HepG2 (cell line): ENCODE data around the gene RARA. TPM values are rescaled to one million over a fixed set of nuclear protein-coding genes. Genes with fewer than 3 reads are reported as not detected.
A peak's percentile ranks its signal among the peaks of the same experiment; 100 is the strongest.

ENCODE experiments used
- ATAC-seq: fragments of 200-7000 bp; cut with Tn5 transposase; 3 replicates; pipeline ENCODE4 v1.9.1; 2020; ENCODE audit warnings: mild to moderate bottlenecking, moderate library complexity
- BruUV-seq: library from RNA; stranded (reverse); fragments of 400-500 nt; replicated peaks from 2 replicates; lab custom pipeline; 2021; lab: Mats Ljungman, UMichigan
- CTCF ChIA-PET: fragments of 300-600 bp; formaldehyde crosslinking; extraction: SDS; loops from one replicate; lab custom pipeline; 2021; ENCODE audit warnings: low total read pairs, inconsistent platforms, low intra/inter-chr PET ratio; lab: Yijun Ruan, JAX
- POLR2A ChIA-PET: fragments of 350-600 bp; sonication (Branson Sonifier 250); formaldehyde crosslinking; loops from one replicate; lab custom pipeline; 2020; ENCODE audit warnings: antibody characterized with exemption, inconsistent platforms; lab: Yijun Ruan, JAX
- DNase-seq: peaks from one replicate; pipeline ENCODE4 v3.0.0-alpha.2; 2015; ENCODE audit warnings: low spot score
- FAIRE-seq: peaks from 3 replicates; lab custom pipeline; 2011; peaks lifted over from hg19 to GRCh38; lab: Jason Lieb, UNC
- H2AFZ ChIP-seq: one replicate; pipeline ENCODE4 v1.6.1; 2011; ENCODE audit warnings: low read length, inconsistent platforms
- H3K27ac ChIP-seq: fragments of 300-600 bp; 3 replicates; pipeline ENCODE4 v1.8.0; 2011; ENCODE audit warnings: mixed run types, mild to moderate bottlenecking, mixed read lengths, low read length, inconsistent platforms; ENCODE audit not compliant: insufficient read depth; ENCODE audit errors: extremely low read length
- H3K27me3 ChIP-seq, 2 experiments: fragments of 200-600 bp in 1 of 2; 2 replicates in 1 of 2; 3 replicates in 1 of 2; pipeline versions ENCODE4 v1.6.0 to v1.8.0; 2011; ENCODE audit warnings: low read length in 2 of 2, mild to moderate bottlenecking in 2 of 2, moderate library complexity in 2 of 2, inconsistent platforms in 1 of 2; ENCODE audit not compliant: insufficient read depth in 2 of 2, control insufficient read depth in 1 of 2
- H3K36me3 ChIP-seq, 2 experiments: fragments of 200-600 bp in 1 of 2; replicated peaks in 1 of 2; 2 replicates in 1 of 2; 3 replicates in 1 of 2; pipeline versions ENCODE4 v1.5.1 to v1.8.0; 2011; ENCODE audit warnings: low read length in 2 of 2, inconsistent platforms in 1 of 2; ENCODE audit not compliant: insufficient read depth in 2 of 2, control insufficient read depth in 1 of 2
- H3K4me1 ChIP-seq: 2 replicates; pipeline ENCODE4 v1.5.1; 2012; ENCODE audit warnings: low read length, inconsistent platforms; ENCODE audit not compliant: insufficient read depth
- H3K4me2 ChIP-seq: 2 replicates; pipeline ENCODE4 v1.6.0; 2011; ENCODE audit warnings: low read depth, low read length, inconsistent platforms
- H3K4me3 ChIP-seq, 3 experiments: fragments of 200-600 bp in 1 of 3; sonication (generic), shearing (Covaris generic) in 1 of 3; replicated peaks in 1 of 3; 2 replicates each; pipeline ENCODE4 v1.5.1; 2011 to 2016; ENCODE audit warnings: low read length in 3 of 3, inconsistent platforms in 2 of 3, low read depth in 2 of 3, mild to moderate bottlenecking in 2 of 3, control low read depth in 1 of 3, mixed read lengths in 1 of 3; ENCODE audit not compliant: insufficient read depth in 1 of 3
- H3K79me2 ChIP-seq: one replicate; pipeline ENCODE4 v1.6.1; 2011; ENCODE audit warnings: low read length, inconsistent platforms; ENCODE audit not compliant: insufficient read depth
- H3K9ac ChIP-seq: 2 replicates; pipeline ENCODE4 v1.6.0; 2011; ENCODE audit warnings: mild to moderate bottlenecking, low read depth, low read length, inconsistent platforms; ENCODE audit not compliant: insufficient read depth
- H3K9me3 ChIP-seq: 2 replicates; pipeline ENCODE4 v1.5.1; 2012; ENCODE audit warnings: mild to moderate bottlenecking, low read length
- H4K20me1 ChIP-seq: 2 replicates; pipeline ENCODE4 v1.6.0; 2011; ENCODE audit warnings: inconsistent platforms, mild to moderate bottlenecking, low read length, moderate library complexity; ENCODE audit not compliant: insufficient read depth
- AGO2 ChIP-seq: fragments of 200-400 bp; formaldehyde crosslinking; optimal IDR thresholded peaks from 2 replicates; pipeline ENCODE3; 2017; ENCODE audit warnings: mild to moderate bottlenecking, low read depth, low read length, moderate library complexity
- CERS6 ChIP-seq: sonication (generic); formaldehyde crosslinking; IDR thresholded peaks from 2 replicates; pipeline ENCODE4 v1.5.0; 2020; ENCODE audit warnings: missing genetic modification reagents
- IRF1 ChIP-seq: sonication (generic); formaldehyde crosslinking; IDR thresholded peaks from 2 replicates; pipeline ENCODE4 v1.4.0; 2020; ENCODE audit warnings: low read depth, mild to moderate bottlenecking, missing genetic modification reagents
- KDM5B ChIP-seq: sonication (generic); formaldehyde crosslinking; IDR thresholded peaks from 2 replicates; pipeline ENCODE4 v1.4.0; 2020; ENCODE audit warnings: missing genetic modification reagents, mild to moderate bottlenecking, borderline replicate concordance
- NFKBIZ ChIP-seq: IDR thresholded peaks from 2 replicates; pipeline ENCODE4 v1.6.1; 2018; ENCODE audit warnings: missing genetic modification reagents, missing compliant biosample characterization
- ONECUT2 ChIP-seq: sonication (generic); formaldehyde crosslinking; IDR thresholded peaks from 2 replicates; pipeline ENCODE4 v1.4.0; 2020; ENCODE audit warnings: missing genetic modification reagents
- PRPF4 ChIP-seq: fragments of 200-400 bp; formaldehyde crosslinking; IDR thresholded peaks from 2 replicates; pipeline ENCODE4 v1.6.1; 2016; ENCODE audit warnings: low read length, low read depth; ENCODE audit not compliant: poor library complexity, severe bottlenecking
- SMC3 ChIP-seq: IDR thresholded peaks from 2 replicates; pipeline ENCODE4 v1.6.1; 2011; ENCODE audit warnings: low read length, improper control_type of control experiment
- TERF1 ChIP-seq: sonication (generic); formaldehyde crosslinking; IDR thresholded peaks from 2 replicates; pipeline ENCODE4 v1.8.0; 2022; ENCODE audit warnings: mild to moderate bottlenecking, missing genetic modification reagents, moderate library complexity
- ZFP62 ChIP-seq: sonication (generic); formaldehyde crosslinking; IDR thresholded peaks from 2 replicates; pipeline ENCODE4 v1.4.0; 2020; ENCODE audit warnings: missing genetic modification reagents
- ZNF629 ChIP-seq: sonication (generic); formaldehyde crosslinking; conservative IDR thresholded peaks from 2 replicates; pipeline ENCODE4 v1.5.0; 2020; ENCODE audit warnings: missing genetic modification reagents
- ZNF644 ChIP-seq: IDR thresholded peaks from 2 replicates; pipeline ENCODE4 v1.6.1; 2016; ENCODE audit warnings: low read depth
- ZNF749 ChIP-seq: sonication (generic); formaldehyde crosslinking; IDR thresholded peaks from 2 replicates; pipeline ENCODE4 v1.8.0; 2022; ENCODE audit warnings: mild to moderate bottlenecking, missing genetic modification reagents, moderate library complexity, borderline replicate concordance
- ZNF777 ChIP-seq: sonication (generic); formaldehyde crosslinking; IDR thresholded peaks from 2 replicates; pipeline ENCODE4 v1.4.0; 2020; ENCODE audit warnings: missing genetic modification reagents
- ZNF800 ChIP-seq: sonication (generic); formaldehyde crosslinking; IDR thresholded peaks from 2 replicates; pipeline ENCODE4 v1.4.0; 2020; ENCODE audit warnings: missing genetic modification reagents
- WGBS: methylation state at CpG from one replicate; pipeline ENCODE4 v1.1.6; 2017; ENCODE audit warnings: low lambda C conversion rate; 5-methylcytosine and 5-hydroxymethylcytosine counted together
- in situ Hi-C: cut with HindIII; loops from 2 replicates; pipeline ENCODE4 v1.10.0; 2017; ENCODE audit warnings: low pct_unique_long_range_greater_than_20kb; ENCODE audit not compliant: extremely low pct_ligation_motif_present
- intact Hi-C: fragments of 100-400 bp; cut with micrococcal nuclease; formaldehyde crosslinking; loops from one replicate; pipeline ENCODE4 v1.10.0; 2022; ENCODE audit not compliant: unreplicated experiment
- polyA plus RNA-seq, 8 experiments: library from polyadenylated mRNA; depleted of rRNA in 3 of 8; stranded (reverse) in 7 of 8; unstranded in 1 of 8; fragments of >200 nt; fragmentation: Illumina TruSeq in 4 of 8; extraction: Trizol in 4 of 8; gene quantifications; 2 replicates each; pipeline versions ENCODE4 v1.2.1 to v1.2.3, GENCODE V29; 2011 to 2016; ENCODE audit warnings: low read depth in 4 of 8, missing spikeins in 1 of 8, mixed read lengths in 1 of 8; ENCODE audit not compliant: insufficient read depth in 1 of 8
- total RNA-seq, 5 experiments: library from RNA; depleted of rRNA; stranded (reverse); fragments of >200 nt; fragmentation: Illumina TruSeq; extraction: Trizol; gene quantifications; 2 replicates each; pipeline ENCODE4 v1.2.3, GENCODE V29; 2016; ENCODE audit warnings: low read depth in 1 of 5
- TF ChIP-seq, protein P1 (sequence below): IDR thresholded peaks from 2 replicates; pipeline ENCODE4 v1.6.1; 2016; ENCODE audit warnings: low read depth, borderline replicate concordance

The RARA gene
- total and polyA plus RNA-seq, 2 of the 13 experiments (the other 11 are each of a cell fraction or from before 2014, with no cell fraction given) = 6.4 to 8.6 TPM

DNA sequence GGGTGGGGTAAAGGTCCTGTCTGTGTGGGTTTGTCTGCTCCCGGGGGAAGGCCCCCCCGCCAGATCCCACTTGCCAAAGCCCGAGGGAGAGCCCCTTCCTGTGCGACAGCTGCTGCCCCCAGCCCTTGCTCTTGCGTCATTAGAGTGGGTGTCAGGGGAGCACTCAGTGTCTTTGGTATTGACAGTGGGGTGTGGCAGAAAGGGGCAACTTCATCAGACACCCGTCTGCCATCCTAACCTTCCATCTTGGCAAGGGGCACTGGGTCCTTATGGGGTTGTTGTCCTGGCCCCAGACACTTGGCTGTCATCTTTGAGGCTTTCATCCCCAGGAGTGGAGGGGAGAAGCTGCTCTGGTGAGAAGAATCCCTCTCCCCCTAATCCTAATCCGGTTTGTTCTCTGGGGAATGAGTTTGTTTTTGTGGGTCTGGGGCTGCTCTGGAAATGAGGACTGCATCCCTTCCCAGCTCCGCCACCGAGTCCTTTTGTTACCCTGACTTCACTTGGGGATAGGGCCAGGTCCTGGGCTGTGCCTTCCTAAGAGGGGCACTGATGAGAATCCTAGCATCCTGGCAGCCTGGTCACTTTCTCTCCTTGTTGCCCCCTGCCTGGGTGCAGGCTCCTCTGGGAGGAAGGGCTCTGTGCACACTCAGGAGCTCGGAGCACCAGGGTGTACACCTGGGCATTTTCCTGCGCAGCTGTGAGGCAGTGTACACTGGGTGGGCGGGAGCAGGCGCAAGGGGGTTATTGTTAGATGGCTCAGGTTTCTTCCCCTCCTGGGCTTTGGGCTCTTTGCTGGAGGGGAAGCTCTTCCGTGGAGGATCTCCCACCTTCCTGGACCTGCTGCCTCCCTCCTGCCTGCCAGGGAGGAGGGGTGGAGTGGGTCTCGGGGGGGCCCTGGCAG, 34.5 kb downstream of the RARA start:
- H4K20me1 ChIP-seq = peaks cover 16% of the 10 kb centered on the region
- no peak for DNase-seq
- in situ Hi-C loops = no loop called here
- peak overlapping the region; percentile 94 for H3K4me2 ChIP-seq
- BruUV-seq = TSS peak; percentile 46
- H3K27ac ChIP-seq = no peak overlapping the region
- 40% methylated on average over 11 of the region's 15 CpGs for WGBS
- H3K4me1 ChIP-seq = peaks cover 68% of the 10 kb centered on the region
- ATAC-seq = no peak
- H2AFZ ChIP-seq = no peak overlapping the region
- H3K79me2 ChIP-seq = peaks cover 35% of the 10 kb centered on the region
- intact Hi-C loops = loop anchor here (2.0 kb wide), 1 partner anchor 27 kb away; no protein-coding TSS in a partner anchor
- peaks cover 2 to 6% of the 10 kb centered on the region in 2 experiments; a peak in 3 of 5 replicates for H3K36me3 ChIP-seq
- ChIA-PET CTCF (no interaction called here), POLR2A (interaction anchor here (0.8 to 6.6 kb wide), 12 partner anchors 9 to 1345 kb away, joined by 3 to 48 read pairs (median 6); partner anchors contain the start of genes EIF1 and RARA)
- H3K27me3 ChIP-seq = no peaks in the 10 kb centered on the region
- H3K9me3 ChIP-seq = no peaks in the 10 kb centered on the region
- H3K4me3 ChIP-seq = peak overlapping the region; percentile 79 to 88 (median 84)
- H3K9ac ChIP-seq = peak overlapping the region; percentile 76
- no peak for FAIRE-seq
- TF ChIP-seq, protein P1, sequence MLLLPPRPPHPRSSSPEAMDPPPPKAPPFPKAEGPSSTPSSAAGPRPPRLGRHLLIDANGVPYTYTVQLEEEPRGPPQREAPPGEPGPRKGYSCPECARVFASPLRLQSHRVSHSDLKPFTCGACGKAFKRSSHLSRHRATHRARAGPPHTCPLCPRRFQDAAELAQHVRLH (CRISPR knock-in tag) = no peak
- TF ChIP-seq KDM5B (CRISPR knock-in tag) = 0 out of 2 replicates have a peak, but pooled peaks have one; percentile 17
- TF ChIP-seq ZNF800 (CRISPR knock-in tag) = no peak
- TF ChIP-seq CERS6 (CRISPR knock-in tag) = no peak
- no peak for TF ChIP-seq ZNF644 (CRISPR knock-in tag)
- TF ChIP-seq ZFP62 (CRISPR knock-in tag) = no peak
- TF ChIP-seq SMC3 = no peak
- no peak for TF ChIP-seq ZNF749 (CRISPR knock-in tag)
- no peak for TF ChIP-seq TERF1
- no peak for TF ChIP-seq NFKBIZ
- TF ChIP-seq ONECUT2 (CRISPR knock-in tag) = no peak
- no peak for TF ChIP-seq IRF1 (CRISPR knock-in tag)
- TF ChIP-seq ZNF629 = no peak
- TF ChIP-seq PRPF4 = no peak
- no peak for TF ChIP-seq ZNF777 (CRISPR knock-in tag)
- no peak for TF ChIP-seq AGO2
